Progenitor cell of endocrine pancreas (in vitro differentiated cells): ENCODE data around the gene F5. TPM values are rescaled to one million over a fixed set of nuclear protein-coding genes. Genes with fewer than 3 reads are reported as not detected.

Experiments
- DNase-seq: peaks from one replicate; pipeline ENCODE4 v3.0.0; 2021; ENCODE audit warnings: low spot score; ENCODE audit not compliant: unreplicated experiment
- H3K27ac Mint-ChIP-seq: 2 replicates; pipeline ENCODE4 v1.8.0; 2021; ENCODE audit warnings: mild to moderate bottlenecking, moderate library complexity, mixed read lengths
- H3K27me3 Mint-ChIP-seq: 2 replicates; pipeline ENCODE4 v1.8.0; 2021; ENCODE audit warnings: mixed read lengths
- H3K36me3 Mint-ChIP-seq: 2 replicates; pipeline ENCODE4 v1.8.0; 2022; ENCODE audit warnings: mixed read lengths; ENCODE audit not compliant: insufficient read depth
- H3K4me1 Mint-ChIP-seq: 2 replicates; pipeline ENCODE4 v1.8.0; 2021; ENCODE audit warnings: low read depth, mixed read lengths
- H3K4me3 Mint-ChIP-seq: 2 replicates; pipeline ENCODE4 v1.8.0; 2021; ENCODE audit warnings: low read depth, mild to moderate bottlenecking, moderate library complexity, mixed read lengths
- H3K9me3 Mint-ChIP-seq: 2 replicates; pipeline ENCODE4 v1.8.0; 2021; ENCODE audit warnings: low read depth, mixed read lengths
- total RNA-seq: library from RNA; stranded (reverse); gene quantifications from 2 replicates; pipeline ENCODE4 v1.2.1, GENCODE V29; 2021
- TF ChIP-seq, protein P1 (sequence below): fragments of 200-600 bp; sonication (generic); IDR thresholded peaks from one replicate; pipeline ENCODE4 v1.5.0; 2021; ENCODE audit warnings: antibody characterized with exemption, mild to moderate bottlenecking; ENCODE audit not compliant: unreplicated experiment

Gene F5
- total RNA-seq, 1 donor from 2014 or later: 2.9 TPM

DNA sequence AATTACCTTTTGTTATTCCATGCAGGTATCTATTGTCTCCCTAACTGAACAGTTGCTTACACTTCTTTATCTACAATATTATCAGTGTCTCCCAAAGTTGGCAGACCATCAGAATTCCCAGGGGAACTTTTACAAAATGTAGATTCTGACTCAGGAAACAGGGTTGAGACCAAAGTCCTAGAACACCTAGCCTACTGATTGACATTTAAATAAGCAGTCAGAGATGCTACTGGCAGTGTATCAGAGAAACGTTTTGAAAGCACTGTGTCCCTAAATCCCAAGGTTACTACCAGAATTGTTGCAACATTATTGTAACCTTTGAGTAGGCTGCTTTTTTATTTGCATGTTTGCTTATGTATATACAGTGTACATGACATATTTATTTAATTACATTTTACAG is 1.8 kb upstream of the F5 start:
- TF ChIP-seq, protein P1, sequence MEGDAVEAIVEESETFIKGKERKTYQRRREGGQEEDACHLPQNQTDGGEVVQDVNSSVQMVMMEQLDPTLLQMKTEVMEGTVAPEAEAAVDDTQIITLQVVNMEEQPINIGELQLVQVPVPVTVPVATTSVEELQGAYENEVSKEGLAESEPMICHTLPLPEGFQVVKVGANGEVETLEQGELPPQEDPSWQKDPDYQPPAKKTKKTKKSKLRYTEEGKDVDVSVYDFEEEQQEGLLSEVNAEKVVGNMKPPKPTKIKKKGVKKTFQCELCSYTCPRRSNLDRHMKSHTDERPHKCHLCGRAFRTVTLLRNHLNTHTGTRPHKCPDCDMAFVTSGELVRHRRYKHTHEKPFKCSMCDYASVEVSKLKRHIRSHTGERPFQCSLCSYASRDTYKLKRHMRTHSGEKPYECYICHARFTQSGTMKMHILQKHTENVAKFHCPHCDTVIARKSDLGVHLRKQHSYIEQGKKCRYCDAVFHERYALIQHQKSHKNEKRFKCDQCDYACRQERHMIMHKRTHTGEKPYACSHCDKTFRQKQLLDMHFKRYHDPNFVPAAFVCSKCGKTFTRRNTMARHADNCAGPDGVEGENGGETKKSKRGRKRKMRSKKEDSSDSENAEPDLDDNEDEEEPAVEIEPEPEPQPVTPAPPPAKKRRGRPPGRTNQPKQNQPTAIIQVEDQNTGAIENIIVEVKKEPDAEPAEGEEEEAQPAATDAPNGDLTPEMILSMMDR: no peak
- Mint-ChIP-seq H3K27ac (no peak overlapping the region), H3K4me1 (peaks cover 4% of the 10 kb centered on the region), H3K4me3 (no peak overlapping the region), H3K9me3 (no peaks in the 10 kb centered on the region), H3K27me3 (peaks cover 15% of the 10 kb centered on the region), H3K36me3 (no peaks in the 10 kb centered on the region)
- no peak for DNase-seq

DNA sequence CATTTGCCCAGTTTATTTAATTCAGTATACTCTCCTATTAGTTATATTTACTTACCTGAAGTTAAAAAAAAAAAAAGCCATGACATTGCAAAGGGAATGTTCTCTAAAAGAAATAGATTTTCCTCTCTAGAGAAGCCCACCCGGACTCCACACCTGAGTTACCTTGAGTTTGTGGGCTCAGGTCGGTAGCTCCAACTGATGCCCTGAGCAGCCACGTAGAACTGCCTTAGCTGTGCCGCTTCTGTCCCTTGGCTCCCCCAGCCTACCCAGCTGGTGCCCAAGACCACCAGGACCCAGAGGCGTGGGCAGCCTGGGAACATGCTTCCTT is 250 bp downstream of the F5 start:
- DNase-seq: no peak
- H3K27ac Mint-ChIP-seq: no peak overlapping the region
- no peaks in the 10 kb centered on the region for H3K36me3 Mint-ChIP-seq
- TF ChIP-seq, protein P1: no peak
- peaks cover 3% of the 10 kb centered on the region for H3K4me1 Mint-ChIP-seq
- H3K27me3 Mint-ChIP-seq: peaks cover 9% of the 10 kb centered on the region
- H3K9me3 Mint-ChIP-seq: no peaks in the 10 kb centered on the region
- H3K4me3 Mint-ChIP-seq: peak overlapping the region; percentile 37

DNA sequence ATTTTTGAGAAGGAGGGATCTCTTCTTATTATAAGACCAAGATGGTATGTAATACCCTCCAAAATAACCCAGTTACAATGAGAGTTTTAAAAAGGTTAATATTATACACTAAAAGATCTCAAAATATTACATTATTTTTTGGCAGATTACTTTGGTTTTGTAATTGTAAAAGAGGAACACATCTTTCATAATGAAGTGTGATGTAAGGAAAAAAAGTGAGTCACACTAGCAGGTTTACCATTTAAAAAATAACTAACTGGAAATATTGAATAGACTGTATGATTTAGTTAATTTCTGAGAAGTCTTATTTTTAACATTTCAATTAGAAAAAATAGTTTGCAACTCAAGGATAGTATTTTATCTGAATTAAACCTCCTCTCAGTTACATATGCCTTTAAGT is 1.1 kb downstream of the F5 start:
- DNase-seq: no peak
- H3K4me1 Mint-ChIP-seq: peaks cover 3% of the 10 kb centered on the region
- peaks cover 9% of the 10 kb centered on the region for H3K27me3 Mint-ChIP-seq
- H3K36me3 Mint-ChIP-seq: no peaks in the 10 kb centered on the region
- TF ChIP-seq, protein P1: no peak
- no peak overlapping the region for H3K4me3 Mint-ChIP-seq
- no peak overlapping the region for H3K27ac Mint-ChIP-seq
- no peaks in the 10 kb centered on the region for H3K9me3 Mint-ChIP-seq

DNA sequence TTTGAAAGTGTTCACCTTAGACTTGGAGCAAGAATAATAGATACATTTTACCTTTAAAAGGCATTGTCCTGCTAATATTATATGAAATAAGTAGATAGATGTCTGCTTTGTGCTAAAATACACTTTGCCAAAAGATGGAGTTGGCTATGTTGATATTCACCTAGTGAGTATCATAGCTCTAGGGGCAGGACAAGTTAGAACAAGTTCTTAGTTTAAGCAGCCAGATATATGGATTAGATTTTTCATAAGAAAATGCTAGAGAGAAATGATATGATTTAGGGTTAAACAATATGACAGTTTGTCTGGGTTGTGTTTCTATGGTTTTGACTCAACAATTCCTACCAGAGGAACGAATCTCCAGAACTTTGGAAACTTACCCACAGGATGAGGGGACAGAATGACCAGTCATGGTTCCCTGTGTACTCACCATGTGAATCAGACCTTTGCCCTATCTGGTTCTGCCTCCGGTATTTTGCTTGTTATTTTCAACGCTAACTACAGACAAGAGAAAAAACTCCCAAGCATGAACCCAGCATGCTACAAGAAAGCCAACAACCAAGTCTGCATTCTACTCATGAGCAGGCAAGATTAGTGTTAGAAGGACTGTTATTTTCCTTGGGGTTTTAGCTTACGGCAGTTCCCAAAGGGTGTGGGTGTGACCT is 1.7 kb downstream of the F5 start:
- no peak overlapping the region for H3K4me3 Mint-ChIP-seq
- H3K27me3 Mint-ChIP-seq: peaks cover 9% of the 10 kb centered on the region

DNA sequence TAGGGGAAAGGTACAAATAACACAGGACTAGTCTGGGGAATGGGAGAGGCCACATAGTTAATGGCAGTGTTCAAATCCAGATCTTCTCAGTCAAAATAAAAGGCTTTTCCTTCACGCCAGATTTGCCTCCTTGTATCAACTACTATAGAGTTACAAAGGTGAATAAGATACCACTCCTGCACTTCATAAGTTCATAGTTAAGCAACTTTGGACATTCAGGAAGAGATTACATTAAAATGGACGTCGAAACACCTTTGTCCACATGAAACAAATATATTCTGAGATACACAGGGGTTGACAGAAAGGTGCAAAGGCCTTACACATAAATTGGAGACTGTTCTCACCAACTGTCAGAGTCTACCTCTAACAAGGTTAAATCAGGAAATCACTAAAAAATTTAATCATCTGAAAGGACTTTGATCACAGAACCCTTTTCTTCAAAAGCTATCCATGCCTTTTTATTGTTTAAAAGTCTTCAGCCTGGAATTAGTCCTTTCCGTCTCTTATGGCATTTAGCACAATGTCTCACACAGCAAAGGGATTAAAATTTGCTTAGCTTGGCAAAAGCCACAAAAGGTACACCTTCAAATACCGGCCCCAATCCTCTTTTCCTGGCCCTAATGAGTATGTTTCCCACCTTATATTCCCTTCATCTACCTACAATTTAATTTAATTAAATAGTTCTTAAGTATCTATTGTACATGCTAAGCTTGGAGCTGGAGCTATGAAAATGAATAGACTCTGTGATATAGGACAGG is 8.1 kb downstream of the F5 start:
- H3K4me1 Mint-ChIP-seq: peaks cover 3% of the 10 kb centered on the region
- H3K27me3 Mint-ChIP-seq: no peaks in the 10 kb centered on the region
- no peak overlapping the region for H3K27ac Mint-ChIP-seq

More for the DNA sequence above, 1.7 kb downstream of the F5 start:
- DNase-seq: no peak
- Mint-ChIP-seq H3K36me3 (no peaks in the 10 kb centered on the region), H3K4me1 (peaks cover 3% of the 10 kb centered on the region), H3K9me3 (no peaks in the 10 kb centered on the region), H3K27ac (no peak overlapping the region)
- TF ChIP-seq, protein P1: no peak

More for the DNA sequence above, 8.1 kb downstream of the F5 start:
- no peak for DNase-seq
- Mint-ChIP-seq H3K4me3 (no peak overlapping the region), H3K36me3 (no peaks in the 10 kb centered on the region), H3K9me3 (no peaks in the 10 kb centered on the region)
- TF ChIP-seq, protein P1: no peak
